ENCODE measurements around the gene FTCD. TPM values are rescaled to one million over a fixed set of nuclear protein-coding genes. Genes with fewer than 3 reads are reported as not detected.

FTCD gene
- total RNA-seq, 2 experiments from 2014 or later: 0.52 to 0.85 TPM

GRCh38 chr21:46157396-46157986 lies 2.1 kb upstream of the FTCD start:
- no peak overlapping the region for H3K27ac Mint-ChIP-seq
- intact Hi-C loops (cut with micrococcal nuclease): no loop called here
- peaks cover 1% of the 10 kb centered on the region for H3K36me3 Mint-ChIP-seq (ENCODE audit: low read depth)
- DNase-seq (no peak), ATAC-seq (no peak)
- H3K9me3 Mint-ChIP-seq: no peaks in the 10 kb centered on the region
- POLR2A ChIA-PET: no interaction called here
- CTCF ChIA-PET: no interaction called here
- H3K4me3 Mint-ChIP-seq: no peak overlapping the region
- H3K27me3 Mint-ChIP-seq: no peaks in the 10 kb centered on the region
- no peaks in the 10 kb centered on the region for H3K4me1 Mint-ChIP-seq (ENCODE audit: low read depth)
- no peak for TF ChIP-seq CTCF (IDR thresholded peaks at IDR 0.05)

- intact Hi-C loops (cut with micrococcal nuclease): no loop called here
- ChIA-PET CTCF (no interaction called here), POLR2A (no interaction called here)
- no peak overlapping the region for H3K27ac Mint-ChIP-seq
- no peak for DNase-seq
- no peak overlapping the region for H3K4me3 Mint-ChIP-seq
- no peak for ATAC-seq
- H3K9me3 Mint-ChIP-seq: no peaks in the 10 kb centered on the region
- H3K36me3 Mint-ChIP-seq (ENCODE audit: low read depth): peaks cover 1% of the 10 kb centered on the region
- no peaks in the 10 kb centered on the region for H3K4me1 Mint-ChIP-seq (ENCODE audit: low read depth)
- TF ChIP-seq CTCF (IDR thresholded peaks at IDR 0.05): no peak
- no peaks in the 10 kb centered on the region for H3K27me3 Mint-ChIP-seq
These were observed 1.3 kb upstream of the FTCD start for GRCh38 chr21:46156678-46157077.

DNA sequence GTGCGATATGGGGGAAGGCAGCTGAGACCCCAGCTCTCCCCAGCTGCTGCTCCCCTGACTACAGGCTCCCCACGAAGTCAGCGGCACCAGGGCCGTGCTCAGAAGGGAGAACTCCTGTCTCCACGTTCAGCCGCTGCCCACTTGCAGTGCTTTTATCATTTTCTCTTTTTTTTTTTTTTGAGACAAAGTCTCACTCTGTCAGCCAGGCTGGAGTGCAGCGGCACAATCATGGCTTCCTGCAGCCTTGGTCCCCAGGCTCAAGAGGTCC lies 933 bp upstream of the FTCD start:
- no peaks in the 10 kb centered on the region for H3K9me3 Mint-ChIP-seq
- no peak for DNase-seq
- H3K27me3 Mint-ChIP-seq: no peaks in the 10 kb centered on the region
- POLR2A ChIA-PET: no interaction called here
- no peak for TF ChIP-seq CTCF (IDR thresholded peaks at IDR 0.05)
- H3K4me1 Mint-ChIP-seq (ENCODE audit: low read depth): no peaks in the 10 kb centered on the region
- intact Hi-C loops (cut with micrococcal nuclease): no loop called here
- H3K36me3 Mint-ChIP-seq (ENCODE audit: low read depth): peaks cover 1% of the 10 kb centered on the region
- CTCF ChIA-PET: no interaction called here
- H3K27ac Mint-ChIP-seq: no peak overlapping the region
- no peak for ATAC-seq
- H3K4me3 Mint-ChIP-seq: no peak overlapping the region

DNA sequence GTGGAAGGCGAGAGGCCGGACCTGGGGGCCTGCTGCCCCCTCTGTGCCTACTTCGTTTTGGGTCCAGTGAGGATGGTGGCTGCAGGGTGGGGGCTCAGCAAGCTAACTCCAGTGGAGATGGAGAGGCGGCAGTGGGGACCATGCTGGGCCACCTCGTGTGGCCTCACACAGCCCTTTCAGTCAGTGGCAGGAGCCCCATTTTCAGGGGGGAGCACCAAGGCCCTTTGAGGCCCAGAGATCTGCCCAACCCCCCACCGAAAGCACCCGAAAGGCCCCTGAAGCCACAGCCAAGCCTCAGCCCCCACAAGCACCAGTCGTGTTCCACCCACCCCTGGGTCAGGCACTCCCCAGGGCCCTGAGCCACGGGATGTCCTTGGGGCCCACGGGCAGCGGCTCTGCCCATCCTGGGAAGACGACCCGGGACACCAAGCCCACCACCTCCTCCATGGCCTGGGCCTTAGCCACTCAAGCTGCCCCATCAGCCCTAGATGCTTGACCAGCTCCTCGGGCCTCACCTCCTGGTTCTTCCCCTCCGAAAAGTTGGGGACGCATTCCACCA lies 345 bp downstream of the FTCD start:
- Mint-ChIP-seq H3K4me3 (no peak overlapping the region), H3K27me3 (no peaks in the 10 kb centered on the region), H3K36me3 (ENCODE audit: low read depth) (no peaks in the 10 kb centered on the region), H3K9me3 (no peaks in the 10 kb centered on the region), H3K27ac (no peak overlapping the region), H3K4me1 (ENCODE audit: low read depth) (no peaks in the 10 kb centered on the region)
- DNase-seq (no peak), ATAC-seq (no peak)
- CTCF ChIA-PET: no interaction called here
- TF ChIP-seq CTCF (IDR thresholded peaks at IDR 0.05): no peak
- POLR2A ChIA-PET: no interaction called here
- intact Hi-C loops (cut with micrococcal nuclease): no loop called here

GRCh38 chr21:46154155-46154954 lies 1.0 kb downstream of the FTCD start:
- H3K27ac Mint-ChIP-seq: no peak overlapping the region
- no peaks in the 10 kb centered on the region for H3K27me3 Mint-ChIP-seq
- no peak for DNase-seq
- H3K36me3 Mint-ChIP-seq (ENCODE audit: low read depth): no peaks in the 10 kb centered on the region
- no peak for TF ChIP-seq CTCF (IDR thresholded peaks at IDR 0.05)
- intact Hi-C loops (cut with micrococcal nuclease): no loop called here
- H3K9me3 Mint-ChIP-seq: no peaks in the 10 kb centered on the region
- no peaks in the 10 kb centered on the region for H3K4me1 Mint-ChIP-seq (ENCODE audit: low read depth)
- CTCF ChIA-PET: interaction anchor here (1.3 to 2.5 kb wide), 2 partner anchors 131 to 171 kb away, joined by 4 to 7 read pairs; partner anchors contain the start of genes MCM3AP and YBEY
- no peak overlapping the region for H3K4me3 Mint-ChIP-seq
- ATAC-seq: no peak
- POLR2A ChIA-PET: interaction anchor here (1.1 kb wide), 1 partner anchor 176 kb away, joined by 3 read pairs; no protein-coding TSS in a partner anchor

All from activated CD8-positive, alpha-beta T cell treated with anti-CD3 and anti-CD28 coated beads for 36 hours (primary cell).